Tibial nerve (tissue), 4 donors: ENCODE results near the gene CSNK2B.

Experiments
- CTCF ChIP-seq, 5 experiments: fragments of 200-600 bp in 3 of 5; fragments of 450-650 bp in 2 of 5; sonication (generic) in 3 of 5; IDR thresholded peaks; one replicate each; pipeline ENCODE4 v1.5.1; 2016 to 2019; ENCODE audit warnings: antibody characterized with exemption in 5 of 5, mild to moderate bottlenecking in 3 of 5, moderate library complexity in 2 of 5
- EP300 ChIP-seq, 2 donors: sonication (generic); formaldehyde crosslinking; IDR thresholded peaks; one replicate each; pipeline ENCODE4 v1.6.1; 2017; ENCODE audit warnings: antibody characterized with exemption in 2 of 2, mild to moderate bottlenecking in 1 of 2

GRCh38 chr6:31689249-31690110 lies 23.6 kb downstream of the CSNK2B start:
- TF ChIP-seq CTCF (IDR thresholded peaks at IDR 0.05), result peak in 1 of 5 experiments; percentile 27
- TF ChIP-seq EP300 (IDR thresholded peaks at IDR 0.05), result no peak
